Tracheal epithelial cell (primary cell): ENCODE results near the gene OR10A7. TPM values are rescaled to one million over a fixed set of nuclear protein-coding genes. Genes with fewer than 3 reads are reported as not detected.

Experiments used
- total RNA-seq: library from RNA; depleted of rRNA; stranded (reverse); fragments of >200 nt; gene quantifications from 2 replicates; pipeline ENCODE4 v1.2.1, GENCODE V29; 2014

OR10A7 gene
- not detected in 2 replicates for total RNA-seq

GRCh38 chr12:55220725-55221124, at the start of gene OR10A7:
Gene OR10A7 (plus strand): TSS chr12:55221025. CDS start chr12:55221025, 0 bp downstream.

GRCh38 chr12:55244309-55244708, 23.5 kb downstream of the OR10A7 start, which contains the start of gene OR6C74:
Gene OR6C74 (plus strand): TSS chr12:55244609. CDS start chr12:55247288, 2,679 bp downstream.

Other genes starting within 250 kb of the OR10A7 start
- not detected in 2 replicates for gene TESPA1, start 236.3 kb upstream of the OR10A7 start, total RNA-seq
- not detected in 2 replicates for gene NEUROD4, start 201.1 kb upstream of the OR10A7 start, total RNA-seq
- gene OR9K2, start 94.6 kb upstream of the OR10A7 start, total RNA-seq: not detected in 2 replicates
- not detected in 2 replicates for gene OR6C74, start 23.6 kb downstream of the OR10A7 start, total RNA-seq
- gene OR6C6, start 75.5 kb downstream of the OR10A7 start, total RNA-seq: not detected in 2 replicates
- gene OR6C1, start 93.3 kb downstream of the OR10A7 start, total RNA-seq: not detected in 2 replicates
- gene OR6C3, start 109.7 kb downstream of the OR10A7 start, total RNA-seq: not detected in 2 replicates
- not detected in 2 replicates for gene OR6C75, start 141.9 kb downstream of the OR10A7 start, total RNA-seq
- not detected in 2 replicates for gene OR6C65, start 179.5 kb downstream of the OR10A7 start, total RNA-seq
- not detected in 2 replicates for gene OR6C76, start 205.2 kb downstream of the OR10A7 start, total RNA-seq
- not detected in 2 replicates for gene OR6C2, start 223.1 kb downstream of the OR10A7 start, total RNA-seq
- not detected in 2 replicates for gene OR6C70, start 249.1 kb downstream of the OR10A7 start, total RNA-seq